ENCODE measurements around the gene KDM2A.

The KDM2A gene

DNA sequence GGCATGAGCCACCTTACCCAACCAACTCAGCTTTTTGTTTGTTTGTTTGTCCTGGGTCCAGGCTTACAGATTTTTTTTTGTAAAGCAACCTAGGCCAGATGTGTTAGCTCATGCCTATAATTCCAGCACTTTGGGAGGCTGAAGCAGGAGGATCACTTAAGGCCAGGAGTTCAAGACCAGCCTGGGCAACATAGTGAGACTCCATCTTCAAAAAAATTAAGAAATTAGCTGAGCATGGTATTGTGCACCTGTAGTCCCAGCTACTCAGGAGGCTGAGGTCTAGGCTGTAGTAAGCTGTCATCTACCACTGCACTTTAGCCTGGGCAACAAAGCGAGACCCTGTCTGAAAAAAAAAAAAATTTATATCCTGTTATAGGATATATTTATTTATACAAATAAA, 118.5 kb downstream of the KDM2A start:
- no peak for TF ChIP-seq ISL1 (CRISPR knock-in tag; IDR thresholded peaks at IDR 0.05)
- no peak for TF ChIP-seq RARB (CRISPR knock-in tag; IDR thresholded peaks at IDR 0.05)
- TF ChIP-seq ZFP30 (CRISPR knock-in tag; IDR thresholded peaks at IDR 0.05) = no peak
- no peak for TF ChIP-seq ZNF565 (CRISPR knock-in tag; conservative IDR thresholded peaks at IDR 0.05; ENCODE audit: low read depth)
- TF ChIP-seq ARNTL (CRISPR knock-in tag; IDR thresholded peaks at IDR 0.05; ENCODE audit: borderline replicate concordance, low read depth) = no peak
- TF ChIP-seq BACH2 (CRISPR knock-in tag; IDR thresholded peaks at IDR 0.05; ENCODE audit: borderline replicate concordance) = no peak
- ATAC-seq = no peak

DNA sequence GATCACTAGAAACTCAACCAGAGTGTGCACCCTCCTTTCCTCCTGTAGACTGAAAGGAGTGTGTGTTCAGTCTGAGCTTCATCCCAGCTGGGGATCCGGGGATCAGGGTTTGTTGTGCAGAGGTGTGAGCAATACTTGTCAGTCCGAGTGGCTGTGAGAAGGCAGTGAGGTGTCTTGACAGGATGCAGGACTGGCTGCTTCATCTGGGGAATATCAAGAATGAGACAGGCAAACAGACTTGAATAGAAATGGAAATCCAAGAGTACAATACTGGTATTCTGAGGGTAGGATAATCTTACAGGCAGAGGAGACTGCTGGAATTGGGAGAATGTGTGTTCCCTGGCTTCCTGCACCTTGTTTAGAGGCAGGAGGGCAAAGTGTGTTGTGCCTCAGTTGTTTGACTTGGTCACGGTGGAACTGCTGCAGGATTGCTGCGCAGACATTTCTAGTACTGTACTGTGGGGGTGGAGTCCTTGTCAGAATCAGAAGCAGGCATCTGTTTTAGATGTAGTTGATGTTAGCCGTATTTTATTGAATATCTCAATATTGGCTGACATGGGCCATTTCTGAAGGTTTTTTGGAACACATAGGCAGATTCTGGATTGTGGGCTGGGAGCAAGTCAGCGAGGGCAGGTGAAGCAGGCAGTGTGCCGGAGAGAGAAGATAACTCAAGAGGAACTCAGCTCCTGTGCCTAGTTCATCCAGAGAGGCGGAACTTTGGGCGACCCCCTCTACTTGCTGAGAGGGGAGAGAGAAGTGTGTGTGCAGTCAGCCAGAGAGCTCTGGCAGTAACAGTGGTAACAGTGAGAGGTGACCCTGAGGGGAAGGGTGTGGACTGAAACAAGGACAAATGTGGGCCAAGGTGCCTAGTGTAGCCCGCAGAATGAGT, 120.1 kb downstream of the KDM2A start:
- ATAC-seq = peak; percentile 11

DNA sequence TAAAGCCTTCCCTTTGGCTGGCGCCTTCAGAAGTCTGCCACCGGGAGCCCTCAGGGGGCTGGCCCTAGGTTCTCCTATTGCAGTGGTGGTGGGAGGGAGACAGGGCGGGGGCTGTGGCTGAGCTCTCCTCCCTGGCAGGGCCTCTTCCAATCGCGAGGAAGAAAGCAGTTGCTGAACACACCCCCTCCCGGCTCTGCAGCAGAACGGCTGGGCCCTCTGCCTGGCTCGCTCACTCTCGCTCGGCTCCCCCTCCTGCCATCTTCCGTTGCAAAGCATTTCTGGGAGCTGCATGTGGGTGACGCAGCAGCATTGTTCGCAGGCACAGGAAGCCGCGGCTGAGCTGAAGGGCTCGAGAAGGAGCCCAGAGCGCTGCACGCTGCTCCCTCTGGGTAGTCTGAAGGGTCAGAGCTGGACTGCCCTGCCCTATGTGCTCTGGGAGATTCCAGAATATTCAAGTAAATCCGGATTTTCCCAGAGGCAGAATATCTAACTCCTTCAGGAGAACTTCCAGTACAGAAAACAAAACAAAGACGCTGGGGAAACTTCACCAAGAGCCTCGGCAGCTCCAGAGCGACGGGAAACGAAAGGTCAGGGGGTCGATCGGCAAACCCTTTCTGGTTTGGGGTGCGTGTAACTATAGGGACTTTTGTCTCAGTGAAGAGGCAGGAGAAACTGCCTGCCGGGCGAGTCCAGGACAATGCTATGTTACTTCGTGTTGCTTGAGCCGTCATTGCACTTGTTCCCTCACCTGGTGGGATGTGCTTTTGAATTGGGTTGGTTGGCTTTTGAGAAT, 120.9 kb downstream of the KDM2A start:
- ATAC-seq = peak; percentile 94
- TF ChIP-seq OSR1 (CRISPR knock-in tag; IDR thresholded peaks at IDR 0.05) = no peak
- TF ChIP-seq TOX (CRISPR knock-in tag; IDR thresholded peaks at IDR 0.05; ENCODE audit: borderline replicate concordance) = no peak
- TF ChIP-seq, protein P1, sequence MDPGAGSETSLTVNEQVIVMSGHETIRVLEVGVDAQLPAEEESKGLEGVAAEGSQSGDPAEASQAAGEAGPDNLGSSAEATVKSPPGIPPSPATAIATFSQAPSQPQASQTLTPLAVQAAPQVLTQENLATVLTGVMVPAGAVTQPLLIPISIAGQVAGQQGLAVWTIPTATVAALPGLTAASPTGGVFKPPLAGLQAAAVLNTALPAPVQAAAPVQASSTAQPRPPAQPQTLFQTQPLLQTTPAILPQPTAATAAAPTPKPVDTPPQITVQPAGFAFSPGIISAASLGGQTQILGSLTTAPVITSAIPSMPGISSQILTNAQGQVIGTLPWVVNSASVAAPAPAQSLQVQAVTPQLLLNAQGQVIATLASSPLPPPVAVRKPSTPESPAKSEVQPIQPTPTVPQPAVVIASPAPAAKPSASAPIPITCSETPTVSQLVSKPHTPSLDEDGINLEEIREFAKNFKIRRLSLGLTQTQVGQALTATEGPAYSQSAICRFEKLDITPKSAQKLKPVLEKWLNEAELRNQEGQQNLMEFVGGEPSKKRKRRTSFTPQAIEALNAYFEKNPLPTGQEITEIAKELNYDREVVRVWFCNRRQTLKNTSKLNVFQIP (CRISPR knock-in tag; IDR thresholded peaks at IDR 0.05; ENCODE audit: borderline replicate concordance, low read depth) = no peak
- TF ChIP-seq SNAI2 (CRISPR knock-in tag; IDR thresholded peaks at IDR 0.05) = no peak
- TF ChIP-seq CSDC2 (CRISPR knock-in tag; IDR thresholded peaks at IDR 0.05) = no peak
- TF ChIP-seq TCF4 (CRISPR knock-in tag; IDR thresholded peaks at IDR 0.05; ENCODE audit: borderline replicate concordance) = no peak
- TF ChIP-seq, protein P2, sequence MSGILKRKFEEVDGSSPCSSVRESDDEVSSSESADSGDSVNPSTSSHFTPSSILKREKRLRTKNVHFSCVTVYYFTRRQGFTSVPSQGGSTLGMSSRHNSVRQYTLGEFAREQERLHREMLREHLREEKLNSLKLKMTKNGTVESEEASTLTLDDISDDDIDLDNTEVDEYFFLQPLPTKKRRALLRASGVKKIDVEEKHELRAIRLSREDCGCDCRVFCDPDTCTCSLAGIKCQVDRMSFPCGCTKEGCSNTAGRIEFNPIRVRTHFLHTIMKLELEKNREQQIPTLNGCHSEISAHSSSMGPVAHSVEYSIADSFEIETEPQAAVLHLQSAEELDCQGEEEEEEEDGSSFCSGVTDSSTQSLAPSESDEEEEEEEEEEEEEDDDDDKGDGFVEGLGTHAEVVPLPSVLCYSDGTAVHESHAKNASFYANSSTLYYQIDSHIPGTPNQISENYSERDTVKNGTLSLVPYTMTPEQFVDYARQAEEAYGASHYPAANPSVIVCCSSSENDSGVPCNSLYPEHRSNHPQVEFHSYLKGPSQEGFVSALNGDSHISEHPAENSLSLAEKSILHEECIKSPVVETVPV (CRISPR knock-in tag; IDR thresholded peaks at IDR 0.05) = no peak
- no peak for TF ChIP-seq RARB (CRISPR knock-in tag; IDR thresholded peaks at IDR 0.05)
- TF ChIP-seq GLIS3 (CRISPR knock-in tag; IDR thresholded peaks at IDR 0.05) = no peak
- TF ChIP-seq, protein P3, sequence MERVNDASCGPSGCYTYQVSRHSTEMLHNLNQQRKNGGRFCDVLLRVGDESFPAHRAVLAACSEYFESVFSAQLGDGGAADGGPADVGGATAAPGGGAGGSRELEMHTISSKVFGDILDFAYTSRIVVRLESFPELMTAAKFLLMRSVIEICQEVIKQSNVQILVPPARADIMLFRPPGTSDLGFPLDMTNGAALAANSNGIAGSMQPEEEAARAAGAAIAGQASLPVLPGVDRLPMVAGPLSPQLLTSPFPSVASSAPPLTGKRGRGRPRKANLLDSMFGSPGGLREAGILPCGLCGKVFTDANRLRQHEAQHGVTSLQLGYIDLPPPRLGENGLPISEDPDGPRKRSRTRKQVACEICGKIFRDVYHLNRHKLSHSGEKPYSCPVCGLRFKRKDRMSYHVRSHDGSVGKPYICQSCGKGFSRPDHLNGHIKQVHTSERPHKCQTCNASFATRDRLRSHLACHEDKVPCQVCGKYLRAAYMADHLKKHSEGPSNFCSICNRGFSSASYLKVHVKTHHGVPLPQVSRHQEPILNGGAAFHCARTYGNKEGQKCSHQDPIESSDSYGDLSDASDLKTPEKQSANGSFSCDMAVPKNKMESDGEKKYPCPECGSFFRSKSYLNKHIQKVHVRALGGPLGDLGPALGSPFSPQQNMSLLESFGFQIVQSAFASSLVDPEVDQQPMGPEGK (CRISPR knock-in tag; IDR thresholded peaks at IDR 0.05; ENCODE audit: borderline replicate concordance) = no peak
- TF ChIP-seq, protein P4, sequence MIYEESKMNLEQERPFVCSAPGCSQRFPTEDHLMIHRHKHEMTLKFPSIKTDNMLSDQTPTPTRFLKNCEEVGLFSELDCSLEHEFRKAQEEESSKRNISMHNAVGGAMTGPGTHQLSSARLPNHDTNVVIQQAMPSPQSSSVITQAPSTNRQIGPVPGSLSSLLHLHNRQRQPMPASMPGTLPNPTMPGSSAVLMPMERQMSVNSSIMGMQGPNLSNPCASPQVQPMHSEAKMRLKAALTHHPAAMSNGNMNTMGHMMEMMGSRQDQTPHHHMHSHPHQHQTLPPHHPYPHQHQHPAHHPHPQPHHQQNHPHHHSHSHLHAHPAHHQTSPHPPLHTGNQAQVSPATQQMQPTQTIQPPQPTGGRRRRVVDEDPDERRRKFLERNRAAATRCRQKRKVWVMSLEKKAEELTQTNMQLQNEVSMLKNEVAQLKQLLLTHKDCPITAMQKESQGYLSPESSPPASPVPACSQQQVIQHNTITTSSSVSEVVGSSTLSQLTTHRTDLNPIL (CRISPR knock-in tag; IDR thresholded peaks at IDR 0.05; ENCODE audit: low read depth) = no peak

More for the DNA sequence above, 120.1 kb downstream of the KDM2A start:
- TF ChIP-seq ESRRG (CRISPR knock-in tag; IDR thresholded peaks at IDR 0.05) = no peak
- TF ChIP-seq, protein P2 (CRISPR knock-in tag; IDR thresholded peaks at IDR 0.05) = no peak
- no peak for TF ChIP-seq BACH2 (CRISPR knock-in tag; IDR thresholded peaks at IDR 0.05; ENCODE audit: borderline replicate concordance)
- TF ChIP-seq ISL1 (CRISPR knock-in tag; IDR thresholded peaks at IDR 0.05) = no peak
- TF ChIP-seq, protein P1 (CRISPR knock-in tag; IDR thresholded peaks at IDR 0.05; ENCODE audit: borderline replicate concordance, low read depth) = no peak
- TF ChIP-seq ARNTL (CRISPR knock-in tag; IDR thresholded peaks at IDR 0.05; ENCODE audit: borderline replicate concordance, low read depth) = no peak
- no peak for TF ChIP-seq ZNF70 (CRISPR knock-in tag; IDR thresholded peaks at IDR 0.05)
- no peak for TF ChIP-seq TOX (CRISPR knock-in tag; IDR thresholded peaks at IDR 0.05; ENCODE audit: borderline replicate concordance)
- TF ChIP-seq, protein P5, sequence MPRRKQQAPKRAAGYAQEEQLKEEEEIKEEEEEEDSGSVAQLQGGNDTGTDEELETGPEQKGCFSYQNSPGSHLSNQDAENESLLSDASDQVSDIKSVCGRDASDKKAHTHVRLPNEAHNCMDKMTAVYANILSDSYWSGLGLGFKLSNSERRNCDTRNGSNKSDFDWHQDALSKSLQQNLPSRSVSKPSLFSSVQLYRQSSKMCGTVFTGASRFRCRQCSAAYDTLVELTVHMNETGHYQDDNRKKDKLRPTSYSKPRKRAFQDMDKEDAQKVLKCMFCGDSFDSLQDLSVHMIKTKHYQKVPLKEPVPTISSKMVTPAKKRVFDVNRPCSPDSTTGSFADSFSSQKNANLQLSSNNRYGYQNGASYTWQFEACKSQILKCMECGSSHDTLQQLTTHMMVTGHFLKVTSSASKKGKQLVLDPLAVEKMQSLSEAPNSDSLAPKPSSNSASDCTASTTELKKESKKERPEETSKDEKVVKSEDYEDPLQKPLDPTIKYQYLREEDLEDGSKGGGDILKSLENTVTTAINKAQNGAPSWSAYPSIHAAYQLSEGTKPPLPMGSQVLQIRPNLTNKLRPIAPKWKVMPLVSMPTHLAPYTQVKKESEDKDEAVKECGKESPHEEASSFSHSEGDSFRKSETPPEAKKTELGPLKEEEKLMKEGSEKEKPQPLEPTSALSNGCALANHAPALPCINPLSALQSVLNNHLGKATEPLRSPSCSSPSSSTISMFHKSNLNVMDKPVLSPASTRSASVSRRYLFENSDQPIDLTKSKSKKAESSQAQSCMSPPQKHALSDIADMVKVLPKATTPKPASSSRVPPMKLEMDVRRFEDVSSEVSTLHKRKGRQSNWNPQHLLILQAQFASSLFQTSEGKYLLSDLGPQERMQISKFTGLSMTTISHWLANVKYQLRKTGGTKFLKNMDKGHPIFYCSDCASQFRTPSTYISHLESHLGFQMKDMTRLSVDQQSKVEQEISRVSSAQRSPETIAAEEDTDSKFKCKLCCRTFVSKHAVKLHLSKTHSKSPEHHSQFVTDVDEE (CRISPR knock-in tag; IDR thresholded peaks at IDR 0.05) = no peak
- no peak for TF ChIP-seq ZNF565 (CRISPR knock-in tag; conservative IDR thresholded peaks at IDR 0.05; ENCODE audit: low read depth)
- no peak for TF ChIP-seq CSDC2 (CRISPR knock-in tag; IDR thresholded peaks at IDR 0.05)

All from SK-N-SH treated with all-trans-retinoic acid at 6 μM for 48 hours (cell line).